Ureter (tissue), 1 donor: ENCODE results near the gene PPP1R2C. TPM values are rescaled to one million over a fixed set of nuclear protein-coding genes. Genes with fewer than 3 reads are reported as not detected.

Source experiments
- DNase-seq: peaks from one replicate; pipeline ENCODE4 v3.0.0-alpha.2; 2020; ENCODE audit warnings: low spot score
- total RNA-seq: library from RNA; stranded (reverse); gene quantifications from one replicate; pipeline ENCODE4 v1.2.4, GENCODE V29; 2023
- donor health status: DM: yes; HTN: yes; CAD: no.

The PPP1R2C gene
- total RNA-seq, 1 donor from 2014 or later = not detected

DNA sequence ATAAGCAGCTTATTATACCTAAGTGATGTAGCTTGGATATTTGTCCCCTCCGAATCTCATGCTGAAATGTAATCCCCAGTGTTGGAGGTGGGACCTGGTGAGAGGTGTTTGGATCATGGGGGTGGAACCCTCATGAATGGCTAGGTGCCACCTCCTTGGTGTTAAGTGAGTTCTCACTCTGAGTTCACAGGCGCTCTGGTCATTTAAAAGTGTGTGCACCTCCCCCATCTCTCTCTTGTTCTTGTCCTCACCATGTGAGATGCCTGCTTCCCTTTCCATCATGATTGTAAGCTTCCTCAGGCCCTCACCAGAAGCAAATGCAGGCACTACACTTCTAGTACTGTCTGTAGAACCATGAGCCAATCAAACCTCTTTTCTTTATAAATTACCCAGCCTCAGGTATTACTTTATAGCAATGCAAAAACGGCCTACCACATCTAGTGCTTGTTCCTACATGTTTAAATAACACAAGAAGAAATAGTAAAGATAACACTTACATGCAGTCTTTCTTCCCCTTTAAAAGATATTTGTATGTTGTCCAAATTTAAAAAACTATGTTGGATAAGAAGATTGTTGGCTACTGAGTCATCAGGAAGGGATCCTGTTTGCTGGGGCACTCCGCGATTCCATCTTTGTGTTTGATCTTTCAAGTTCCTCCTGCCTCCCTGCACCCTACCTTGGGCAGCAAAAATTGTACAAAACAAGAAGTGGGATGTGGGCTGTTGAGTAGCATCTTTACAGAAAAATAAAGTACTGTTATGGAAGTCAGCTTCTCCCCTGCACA, 29.7 kb downstream of the PPP1R2C start:
- no peak for DNase-seq

DNA sequence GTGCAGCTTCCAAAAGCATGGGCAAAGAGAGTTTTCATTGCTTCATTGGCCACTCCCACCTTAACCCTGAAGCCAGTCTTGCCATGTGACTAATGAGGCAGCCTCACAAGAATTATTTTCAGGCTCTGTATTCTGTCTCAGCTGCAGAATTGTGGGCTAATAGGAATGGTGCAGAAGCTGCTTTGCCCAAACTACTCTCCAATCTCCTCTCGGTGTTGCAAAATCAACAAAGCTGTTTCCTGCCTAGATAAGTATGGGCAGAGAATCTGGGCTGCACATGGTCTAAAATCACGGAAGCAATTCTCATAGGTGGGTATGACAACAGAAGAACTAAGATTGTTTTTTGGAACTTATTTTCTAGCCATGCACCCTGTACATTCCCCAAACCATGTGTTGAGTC, 31.4 kb downstream of the PPP1R2C start:
- DNase-seq = no peak

- no peak for DNase-seq
Measured at GRCh38 chrX:42740456-42740855, 37.5 kb downstream of the PPP1R2C start.

GRCh38 chrX:42739741-42740140, 38.2 kb downstream of the PPP1R2C start:
- no peak for DNase-seq

DNA sequence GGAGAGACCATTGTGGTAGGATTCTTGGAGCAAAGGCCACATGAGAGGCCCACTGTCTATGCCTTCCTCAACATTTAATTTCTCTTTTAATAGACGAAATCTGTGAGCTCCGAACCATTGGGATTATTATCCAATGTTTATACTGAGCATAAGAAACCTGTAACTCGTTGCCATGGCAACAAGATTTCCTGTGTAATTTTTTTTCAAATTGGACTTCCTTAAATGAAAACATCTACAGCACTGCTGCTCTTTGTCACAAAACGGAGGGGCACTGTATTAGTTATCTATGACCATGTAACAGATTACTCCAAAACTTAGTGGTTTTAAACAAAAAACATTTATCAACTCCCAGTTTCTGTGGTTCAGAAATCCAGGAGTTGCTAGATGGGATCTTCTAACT, 38.7 kb downstream of the PPP1R2C start:
- DNase-seq = no peak

DNA sequence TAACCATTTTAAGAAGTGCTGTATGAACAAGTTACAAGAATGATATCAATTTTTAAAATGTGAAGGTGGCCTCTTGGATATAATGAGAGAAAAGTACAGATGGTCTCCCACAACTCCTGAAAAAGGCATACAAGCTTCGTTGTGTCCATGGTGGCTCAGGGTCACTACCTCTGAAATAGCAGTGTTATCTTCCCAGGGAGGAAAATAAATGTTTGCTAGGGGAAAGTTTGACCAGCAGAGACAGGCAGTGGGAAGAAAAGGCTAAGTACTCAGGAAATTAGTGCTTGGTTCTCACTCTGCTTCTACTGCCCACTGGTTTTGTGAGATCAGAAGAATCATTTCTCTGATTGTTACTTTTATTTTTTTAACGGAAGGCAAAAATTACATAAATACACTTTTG, 39.4 kb downstream of the PPP1R2C start:
- DNase-seq = no peak

DNA sequence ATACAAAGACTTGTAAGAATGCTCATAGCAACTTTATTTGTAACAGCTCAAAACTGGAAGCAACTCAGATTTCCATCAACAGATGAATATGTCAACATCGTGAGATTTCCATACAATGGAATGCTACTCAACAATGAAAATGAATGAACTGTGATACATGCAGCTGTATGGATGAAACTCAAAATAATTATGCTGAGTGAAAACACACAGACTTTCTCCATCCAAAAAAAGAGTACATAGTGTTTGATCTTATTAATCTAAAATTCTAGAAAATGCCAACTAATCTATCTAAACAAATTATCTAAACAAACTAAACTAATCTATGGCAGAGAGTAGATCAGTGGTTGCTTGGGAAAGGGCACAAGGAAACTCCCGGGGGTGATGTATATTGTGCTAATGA, 42.7 kb downstream of the PPP1R2C start:
- no peak for DNase-seq

GRCh38 chrX:42732506-42732905, 45.5 kb downstream of the PPP1R2C start:
- no peak for DNase-seq
